Astrocyte of the spinal cord (primary cell): ENCODE results near the gene FNDC3A.

Experiments
- DNase-seq: peaks from one replicate; pipeline ENCODE4 v3.0.0; 2011; ENCODE audit warnings: low read depth, low spot score
- H3K4me3 ChIP-seq: 2 replicates; pipeline ENCODE4 v1.5.1; 2011; ENCODE audit warnings: low read depth, mild to moderate bottlenecking, low read length, moderate library complexity
- in situ Hi-C: cut with HindIII; loops from 2 replicates; pipeline ENCODE4 v1.10.0; 2017; ENCODE audit warnings: low sequenced_read_pairs
- TF ChIP-seq, protein P1 (sequence below): IDR thresholded peaks from 2 replicates; pipeline ENCODE4 v1.5.1; 2012; ENCODE audit warnings: low read depth, mild to moderate bottlenecking, low read length, inconsistent platforms

Gene FNDC3A

DNA sequence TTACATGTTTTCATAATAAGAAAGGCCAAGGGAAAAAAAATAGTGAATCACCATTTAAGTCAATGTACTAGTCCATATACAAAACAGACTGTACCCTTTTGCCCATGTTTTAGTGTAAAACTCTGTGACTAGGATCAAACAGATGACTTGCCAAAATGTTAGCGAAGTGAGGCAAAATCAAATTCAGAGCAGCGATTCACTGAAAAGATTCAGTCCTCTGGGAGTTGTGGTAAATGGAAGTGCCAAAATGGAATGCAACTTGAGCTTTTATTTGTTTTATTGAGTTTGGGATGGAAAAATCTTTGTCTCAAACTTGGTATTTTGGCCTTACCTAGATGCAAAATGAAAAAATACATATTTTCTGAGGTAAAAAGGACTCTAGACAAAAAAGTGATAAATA is 281.1 kb downstream of the FNDC3A start:
- DNase-seq = peak; percentile 15
- TF ChIP-seq, protein P1, sequence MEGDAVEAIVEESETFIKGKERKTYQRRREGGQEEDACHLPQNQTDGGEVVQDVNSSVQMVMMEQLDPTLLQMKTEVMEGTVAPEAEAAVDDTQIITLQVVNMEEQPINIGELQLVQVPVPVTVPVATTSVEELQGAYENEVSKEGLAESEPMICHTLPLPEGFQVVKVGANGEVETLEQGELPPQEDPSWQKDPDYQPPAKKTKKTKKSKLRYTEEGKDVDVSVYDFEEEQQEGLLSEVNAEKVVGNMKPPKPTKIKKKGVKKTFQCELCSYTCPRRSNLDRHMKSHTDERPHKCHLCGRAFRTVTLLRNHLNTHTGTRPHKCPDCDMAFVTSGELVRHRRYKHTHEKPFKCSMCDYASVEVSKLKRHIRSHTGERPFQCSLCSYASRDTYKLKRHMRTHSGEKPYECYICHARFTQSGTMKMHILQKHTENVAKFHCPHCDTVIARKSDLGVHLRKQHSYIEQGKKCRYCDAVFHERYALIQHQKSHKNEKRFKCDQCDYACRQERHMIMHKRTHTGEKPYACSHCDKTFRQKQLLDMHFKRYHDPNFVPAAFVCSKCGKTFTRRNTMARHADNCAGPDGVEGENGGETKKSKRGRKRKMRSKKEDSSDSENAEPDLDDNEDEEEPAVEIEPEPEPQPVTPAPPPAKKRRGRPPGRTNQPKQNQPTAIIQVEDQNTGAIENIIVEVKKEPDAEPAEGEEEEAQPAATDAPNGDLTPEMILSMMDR = no peak
- in situ Hi-C loops = no loop called here
- no peak overlapping the region for H3K4me3 ChIP-seq

DNA sequence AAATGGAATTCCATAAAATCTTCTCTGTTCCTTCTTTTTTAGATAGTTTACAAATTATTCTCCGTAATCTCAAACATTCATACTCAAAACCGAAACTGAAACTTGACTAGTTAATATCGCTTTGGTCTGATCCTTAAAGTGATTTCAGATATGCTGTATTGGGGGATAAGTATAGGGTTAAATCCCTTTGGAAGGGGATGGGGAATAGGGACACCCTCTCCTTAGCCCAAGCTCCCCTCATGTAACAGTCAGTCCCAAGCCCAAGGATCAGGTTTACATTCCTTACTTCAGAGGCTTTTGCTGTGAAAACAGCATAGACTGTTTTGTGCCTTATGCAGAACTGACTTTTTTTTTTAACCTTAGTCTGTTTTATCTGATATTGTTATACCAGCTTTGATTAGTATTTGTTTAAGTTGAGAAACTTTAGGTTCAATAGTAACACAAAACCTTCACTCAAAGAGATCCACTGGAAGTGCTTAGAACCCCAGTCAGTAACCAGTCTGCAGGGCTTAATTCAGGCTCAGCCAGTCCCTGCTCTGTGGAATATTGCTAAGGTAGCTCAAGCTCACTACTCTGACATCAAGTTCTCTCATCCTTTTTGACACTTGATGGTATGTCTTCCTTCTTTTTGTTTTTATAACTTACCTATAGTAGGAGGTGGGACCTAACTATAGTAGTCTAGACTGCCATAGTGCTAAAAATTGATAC is 282.5 kb downstream of the FNDC3A start:
- in situ Hi-C loops = no loop called here
- no peak for DNase-seq

More for the DNA sequence above, 282.5 kb downstream of the FNDC3A start:
- H3K4me3 ChIP-seq = no peak overlapping the region
- TF ChIP-seq, protein P1 = no peak
